Measurements from ENCODE around the gene GLMP. TPM values are rescaled to one million over a fixed set of nuclear protein-coding genes. Genes with fewer than 3 reads are reported as not detected.

Gene GLMP
- total RNA-seq, 1 experiment from 2014 or later = 60.3 TPM

DNA sequence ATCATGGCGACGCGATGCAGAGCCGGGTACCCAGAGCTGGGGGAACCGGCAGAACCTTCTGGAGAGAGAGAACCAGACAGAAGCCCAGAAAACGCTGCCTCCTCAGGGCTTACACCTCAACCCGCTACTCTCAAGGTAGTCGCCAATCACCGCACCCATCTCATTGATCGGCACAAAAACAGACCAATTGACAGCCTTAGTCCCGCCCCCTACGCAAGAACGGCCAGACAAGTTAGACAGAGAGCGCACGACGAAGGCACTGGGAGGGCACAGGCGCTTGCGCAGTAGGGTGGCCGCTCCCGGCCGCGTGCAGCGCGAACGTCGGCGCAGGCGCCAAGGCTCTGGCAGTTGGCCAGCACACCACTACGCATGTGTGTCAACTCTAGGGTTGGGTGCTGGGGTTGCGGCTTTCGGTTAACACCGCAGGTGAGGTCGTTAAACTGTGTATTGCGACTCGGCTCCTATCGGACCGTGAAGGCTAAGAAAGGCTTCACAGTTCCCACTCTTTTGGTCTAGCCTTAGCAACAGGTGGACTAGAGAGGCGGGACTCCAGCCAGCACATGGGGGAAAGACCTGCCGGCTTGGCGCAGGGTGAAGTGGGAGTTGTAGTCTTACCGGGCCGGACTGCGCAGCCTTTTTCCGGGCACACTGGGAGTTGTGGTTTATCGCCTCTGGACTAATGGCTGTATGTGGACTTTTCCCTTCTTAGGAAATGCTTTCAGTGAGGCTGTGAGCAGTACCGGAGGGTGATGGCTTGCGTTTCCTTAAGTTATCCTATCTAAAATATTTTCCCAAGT, 42.9 kb upstream of the GLMP start, which contains the start of the genes CCT3 and TSACC (continued):
- TF ChIP-seq ZNF532 (CRISPR knock-in tag; IDR thresholded peaks at IDR 0.05; ENCODE audit: borderline replicate concordance) (no peak), GRHL2 (CRISPR knock-in tag; IDR thresholded peaks at IDR 0.05; ENCODE audit: insufficient replicate concordance, severe bottlenecking) (no peak), NFE2L1 (CRISPR knock-in tag; IDR thresholded peaks at IDR 0.05) (no peak), SOX15 (CRISPR knock-in tag; IDR thresholded peaks at IDR 0.05) (no peak), SP1 (CRISPR knock-in tag; conservative IDR thresholded peaks at IDR 0.05) (peak; percentile 74), ZNF232 (CRISPR knock-in tag; IDR thresholded peaks at IDR 0.05) (no peak; the same call in 1 of the 2 replicates), TEAD1 (CRISPR knock-in tag; IDR thresholded peaks at IDR 0.05) (peak; percentile 34; the same call in 1 of the 2 replicates), NR2C2 (CRISPR knock-in tag; IDR thresholded peaks at IDR 0.05) (no peak), ZMAT4 (CRISPR knock-in tag; IDR thresholded peaks at IDR 0.05) (no peak), E2F5 (CRISPR knock-in tag; IDR thresholded peaks at IDR 0.05) (no peak), CREB1 (CRISPR knock-in tag; IDR thresholded peaks at IDR 0.05) (no peak), E2F4 (CRISPR knock-in tag; IDR thresholded peaks at IDR 0.05; ENCODE audit: borderline replicate concordance, low read depth) (no peak), MXD4 (CRISPR knock-in tag; IDR thresholded peaks at IDR 0.05; ENCODE audit: borderline replicate concordance) (no peak), RELA (CRISPR knock-in tag; IDR thresholded peaks at IDR 0.05; ENCODE audit: borderline replicate concordance) (no peak), TEAD4 (CRISPR knock-in tag; IDR thresholded peaks at IDR 0.05) (no peak), IRF2 (CRISPR knock-in tag; IDR thresholded peaks at IDR 0.05; ENCODE audit: borderline replicate concordance, low read depth) (no peak), NFATC4 (CRISPR knock-in tag; IDR thresholded peaks at IDR 0.05) (no peak), SMAD4 (CRISPR knock-in tag; IDR thresholded peaks at IDR 0.05) (no peak), JUN (CRISPR knock-in tag; IDR thresholded peaks at IDR 0.05) (no peak), ZNF512 (CRISPR knock-in tag; IDR thresholded peaks at IDR 0.05; ENCODE audit: borderline replicate concordance) (no peak), PRRX2 (CRISPR knock-in tag; IDR thresholded peaks at IDR 0.05) (0 out of 2 replicates have a peak, but pooled peaks have one; percentile 43), TCF7 (CRISPR knock-in tag; IDR thresholded peaks at IDR 0.05; ENCODE audit: low read depth) (no peak), EMX1 (CRISPR knock-in tag; IDR thresholded peaks at IDR 0.05) (no peak), ZBTB21 (CRISPR knock-in tag; IDR thresholded peaks at IDR 0.05; ENCODE audit: borderline replicate concordance) (no peak)
- TF ChIP-seq, protein P1, sequence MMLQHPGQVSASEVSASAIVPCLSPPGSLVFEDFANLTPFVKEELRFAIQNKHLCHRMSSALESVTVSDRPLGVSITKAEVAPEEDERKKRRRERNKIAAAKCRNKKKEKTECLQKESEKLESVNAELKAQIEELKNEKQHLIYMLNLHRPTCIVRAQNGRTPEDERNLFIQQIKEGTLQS (CRISPR knock-in tag; conservative IDR thresholded peaks at IDR 0.05) = no peak
- TF ChIP-seq, protein P2, sequence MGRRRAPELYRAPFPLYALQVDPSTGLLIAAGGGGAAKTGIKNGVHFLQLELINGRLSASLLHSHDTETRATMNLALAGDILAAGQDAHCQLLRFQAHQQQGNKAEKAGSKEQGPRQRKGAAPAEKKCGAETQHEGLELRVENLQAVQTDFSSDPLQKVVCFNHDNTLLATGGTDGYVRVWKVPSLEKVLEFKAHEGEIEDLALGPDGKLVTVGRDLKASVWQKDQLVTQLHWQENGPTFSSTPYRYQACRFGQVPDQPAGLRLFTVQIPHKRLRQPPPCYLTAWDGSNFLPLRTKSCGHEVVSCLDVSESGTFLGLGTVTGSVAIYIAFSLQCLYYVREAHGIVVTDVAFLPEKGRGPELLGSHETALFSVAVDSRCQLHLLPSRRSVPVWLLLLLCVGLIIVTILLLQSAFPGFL (CRISPR knock-in tag; IDR thresholded peaks at IDR 0.05; ENCODE audit: borderline replicate concordance) = no peak
- TF ChIP-seq, protein P3, sequence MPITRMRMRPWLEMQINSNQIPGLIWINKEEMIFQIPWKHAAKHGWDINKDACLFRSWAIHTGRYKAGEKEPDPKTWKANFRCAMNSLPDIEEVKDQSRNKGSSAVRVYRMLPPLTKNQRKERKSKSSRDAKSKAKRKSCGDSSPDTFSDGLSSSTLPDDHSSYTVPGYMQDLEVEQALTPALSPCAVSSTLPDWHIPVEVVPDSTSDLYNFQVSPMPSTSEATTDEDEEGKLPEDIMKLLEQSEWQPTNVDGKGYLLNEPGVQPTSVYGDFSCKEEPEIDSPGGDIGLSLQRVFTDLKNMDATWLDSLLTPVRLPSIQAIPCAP (CRISPR knock-in tag; IDR thresholded peaks at IDR 0.05) = no peak
- TF ChIP-seq, protein P4, sequence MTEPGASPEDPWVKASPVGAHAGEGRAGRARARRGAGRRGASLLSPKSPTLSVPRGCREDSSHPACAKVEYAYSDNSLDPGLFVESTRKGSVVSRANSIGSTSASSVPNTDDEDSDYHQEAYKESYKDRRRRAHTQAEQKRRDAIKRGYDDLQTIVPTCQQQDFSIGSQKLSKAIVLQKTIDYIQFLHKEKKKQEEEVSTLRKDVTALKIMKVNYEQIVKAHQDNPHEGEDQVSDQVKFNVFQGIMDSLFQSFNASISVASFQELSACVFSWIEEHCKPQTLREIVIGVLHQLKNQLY (CRISPR knock-in tag; IDR thresholded peaks at IDR 0.05) = no peak
